GM23338 (cell line): ENCODE data around the gene MESD. TPM values are rescaled to one million over a fixed set of nuclear protein-coding genes. Genes with fewer than 3 reads are reported as not detected.

Experiments used
- ATAC-seq: fragments of 200-7000 bp; cut with Tn5 transposase; 3 replicates; pipeline ENCODE4 v1.9.1; 2020
- DNase-seq: peaks from one replicate; pipeline ENCODE4 v3.0.0-alpha.2; 2015; ENCODE audit warnings: low spot score
- H2AFZ ChIP-seq: fragments of 200-600 bp; sonication (generic); 2 replicates; pipeline ENCODE4 v1.8.0; 2016; ENCODE audit warnings: antibody characterized with exemption, mild to moderate bottlenecking, moderate library complexity
- H3F3A ChIP-seq: fragments of 200-600 bp; sonication (generic); replicated peaks from 2 replicates; pipeline ENCODE4 v1.8.0; 2017; ENCODE audit warnings: antibody characterized with exemption, mixed run types, low read depth
- H3K27ac ChIP-seq: fragments of 200-600 bp; sonication (generic); 2 replicates; pipeline ENCODE4 v1.6.1; 2016; ENCODE audit warnings: low read depth
- H3K27me3 ChIP-seq: fragments of 200-600 bp; sonication (generic); 2 replicates; pipeline ENCODE4 v1.8.0; 2016; ENCODE audit warnings: mild to moderate bottlenecking, mixed run types, moderate library complexity; ENCODE audit not compliant: insufficient read depth
- H3K36me3 ChIP-seq: fragments of 200-600 bp; sonication (generic); 2 replicates; pipeline ENCODE4 v1.8.0; 2016; ENCODE audit warnings: mild to moderate bottlenecking; ENCODE audit not compliant: insufficient read depth
- H3K4me1 ChIP-seq: fragments of 200-600 bp; sonication (generic); 2 replicates; pipeline ENCODE4 v1.8.0; 2016; ENCODE audit warnings: mild to moderate bottlenecking, moderate library complexity; ENCODE audit not compliant: insufficient read depth
- H3K4me2 ChIP-seq: fragments of 200-600 bp; sonication (generic); 2 replicates; pipeline ENCODE4 v1.7.1; 2017; ENCODE audit warnings: mixed run types
- H3K4me3 ChIP-seq: fragments of 200-600 bp; sonication (generic); 2 replicates; pipeline ENCODE4 v1.6.1; 2016; ENCODE audit warnings: mixed run types
- H3K79me2 ChIP-seq: fragments of 200-600 bp; sonication (generic); replicated peaks from 2 replicates; pipeline ENCODE4 v1.8.0; 2017; ENCODE audit warnings: mild to moderate bottlenecking; ENCODE audit not compliant: insufficient read depth
- H3K9me2 ChIP-seq: fragments of 200-600 bp; sonication (generic); 2 replicates; pipeline ENCODE4 v1.8.0; 2017; ENCODE audit not compliant: insufficient read depth
- H4K20me1 ChIP-seq: fragments of 200-600 bp; sonication (generic); replicated peaks from 2 replicates; pipeline ENCODE4 v1.8.0; 2017; ENCODE audit warnings: mild to moderate bottlenecking; ENCODE audit not compliant: insufficient read depth
- H3K27ac Mint-ChIP-seq: 2 replicates; pipeline ENCODE4 v1.8.0; 2020; ENCODE audit warnings: inconsistent platforms, mild to moderate bottlenecking, moderate library complexity, mixed read lengths
- H3K27me3 Mint-ChIP-seq: 3 replicates; pipeline ENCODE4 v1.8.0; 2022; ENCODE audit warnings: low read depth, mild to moderate bottlenecking, moderate library complexity, mixed read lengths, inconsistent platforms; ENCODE audit not compliant: insufficient read depth, poor library complexity
- H3K36me3 Mint-ChIP-seq: 3 replicates; pipeline ENCODE4 v1.8.0; 2021; ENCODE audit warnings: low read depth, mild to moderate bottlenecking, inconsistent platforms, moderate library complexity, mixed read lengths
- H3K4me1 Mint-ChIP-seq: 3 replicates; pipeline ENCODE4 v1.8.0; 2020; ENCODE audit warnings: mild to moderate bottlenecking, inconsistent platforms, mixed read lengths
- H3K4me3 Mint-ChIP-seq: 3 replicates; pipeline ENCODE4 v1.8.0; 2021; ENCODE audit warnings: moderate library complexity, mild to moderate bottlenecking, inconsistent platforms, mixed read lengths
- H3K9me3 Mint-ChIP-seq: 3 replicates; pipeline ENCODE4 v1.8.0; 2020; ENCODE audit warnings: moderate library complexity, mild to moderate bottlenecking, inconsistent platforms, mixed read lengths
- CREB1 ChIP-seq: fragments of 250-450 bp; sonication (Bioruptor Pico); IDR thresholded peaks from 2 replicates; pipeline ENCODE4 v1.5.0; 2020; ENCODE audit warnings: low read depth, mild to moderate bottlenecking, moderate library complexity
- EZH2 ChIP-seq: fragments of 200-600 bp; sonication (generic); IDR thresholded peaks from one replicate; pipeline ENCODE4 v1.8.0; 2017; ENCODE audit warnings: antibody characterized with exemption, mild to moderate bottlenecking, low read depth; ENCODE audit not compliant: unreplicated experiment
- EZH2phosphoT487 ChIP-seq: fragments of 200-600 bp; sonication (generic); IDR thresholded peaks from one replicate; pipeline ENCODE4 v1.8.1; 2018; ENCODE audit warnings: antibody characterized with exemption; ENCODE audit not compliant: unreplicated experiment
- JUNB ChIP-seq: IDR thresholded peaks from one replicate; pipeline ENCODE4 v1.6.1; 2016; ENCODE audit warnings: antibody characterized with exemption; ENCODE audit not compliant: unreplicated experiment
- NANOG ChIP-seq: IDR thresholded peaks from 2 replicates; pipeline ENCODE4 v1.6.1; 2016; ENCODE audit warnings: antibody characterized with exemption, borderline replicate concordance
- POLR2AphosphoS5 ChIP-seq: IDR thresholded peaks from 2 replicates; pipeline ENCODE4 v1.6.1; 2016; ENCODE audit warnings: antibody characterized with exemption, low read depth
- STAT1 ChIP-seq: IDR thresholded peaks from one replicate; pipeline ENCODE4 v1.6.1; 2016; ENCODE audit warnings: antibody characterized with exemption; ENCODE audit not compliant: unreplicated experiment
- ZNF331 ChIP-seq: fragments of 250-450 bp; sonication (Bioruptor Pico); IDR thresholded peaks from 2 replicates; pipeline ENCODE4 v1.5.0; 2020; ENCODE audit warnings: low read depth, mild to moderate bottlenecking, moderate library complexity
- polyA plus RNA-seq: library from polyadenylated mRNA; unstranded; fragments of >200 nt; fragmentation: Nextera tagmentation; extraction: Ambion mirVana; gene quantifications from 2 replicates; pipeline ENCODE4 v1.2.1, GENCODE V29; 2016
- total RNA-seq: library from RNA; depleted of rRNA; stranded (reverse); fragments of >200 nt; shearing (Covaris generic); gene quantifications from 2 replicates; pipeline ENCODE4 v1.2.3, GENCODE V29; 2014
- TF ChIP-seq, protein P1 (sequence below), 2 experiments: fragments of 200-600 bp in 1 of 2; sonication (generic) in 1 of 2; conservative IDR thresholded peaks; 2 replicates each; pipeline versions ENCODE4 v1.5.1 to v1.6.1; 2016 to 2017; ENCODE audit warnings: antibody characterized with exemption in 2 of 2, low read depth in 2 of 2, mild to moderate bottlenecking in 2 of 2, moderate library complexity in 1 of 2
- TF ChIP-seq, protein P2 (sequence below): IDR thresholded peaks from 2 replicates; pipeline ENCODE4 v1.6.1; 2016; ENCODE audit warnings: antibody characterized with exemption
- TF ChIP-seq, protein P3 (sequence below): fragments of 250-450 bp; sonication (Bioruptor Pico); IDR thresholded peaks from 2 replicates; pipeline ENCODE4 v1.5.0; 2020; ENCODE audit warnings: mild to moderate bottlenecking, moderate library complexity

The MESD gene
- total and polyA plus RNA-seq, 2 experiments from 2014 or later, result 25.6 to 52.7 TPM

DNA sequence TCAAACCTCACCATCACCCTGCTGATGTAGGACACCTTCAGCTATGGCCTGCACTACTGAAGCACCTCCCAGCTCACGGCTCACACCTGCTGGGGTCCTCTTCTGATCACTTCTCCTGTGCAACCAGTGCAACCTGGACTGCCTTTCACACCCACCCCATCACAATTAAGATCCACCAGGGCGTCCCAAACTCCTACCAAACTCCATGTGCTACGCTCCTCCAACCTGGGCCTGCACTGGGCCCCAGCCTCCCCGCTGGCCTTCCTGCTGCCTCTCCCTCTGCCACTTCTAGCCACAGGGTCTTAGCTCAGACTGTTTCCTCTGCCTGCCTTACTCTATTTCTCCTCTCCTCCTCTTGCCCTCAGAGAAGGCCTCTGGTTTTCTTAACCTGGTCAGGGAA, 12.8 kb downstream of the MESD start:
- H3K4me2 ChIP-seq, result no peak overlapping the region

More for the DNA sequence above, 12.8 kb downstream of the MESD start:
- H3K36me3 ChIP-seq, result peaks cover 12% of the 10 kb centered on the region
- peaks cover 39% of the 10 kb centered on the region for H3K36me3 Mint-ChIP-seq
- H3K9me2 ChIP-seq, result no peaks in the 10 kb centered on the region
- no peak overlapping the region for H3K4me3 ChIP-seq
- no peak overlapping the region; the same call in 2 of the 3 replicates for H3K4me3 Mint-ChIP-seq
- H3K9me3 Mint-ChIP-seq, result no peaks in the 10 kb centered on the region
- ATAC-seq, result no peak
- 0 out of 2 replicates have a peak overlapping the region, but pooled peaks have one; percentile 8 for H3K27ac Mint-ChIP-seq
- H3K4me1 Mint-ChIP-seq, result peaks cover 35% of the 10 kb centered on the region
- H3K27me3 Mint-ChIP-seq, result peaks cover 11% of the 10 kb centered on the region
- peaks cover 4% of the 10 kb centered on the region; the same call in 1 of the 2 replicates for H3K4me1 ChIP-seq
- H2AFZ ChIP-seq, result no peak overlapping the region
- no peak for DNase-seq
- peaks cover 57% of the 10 kb centered on the region for H3K79me2 ChIP-seq
- TF ChIP-seq, protein P1, sequence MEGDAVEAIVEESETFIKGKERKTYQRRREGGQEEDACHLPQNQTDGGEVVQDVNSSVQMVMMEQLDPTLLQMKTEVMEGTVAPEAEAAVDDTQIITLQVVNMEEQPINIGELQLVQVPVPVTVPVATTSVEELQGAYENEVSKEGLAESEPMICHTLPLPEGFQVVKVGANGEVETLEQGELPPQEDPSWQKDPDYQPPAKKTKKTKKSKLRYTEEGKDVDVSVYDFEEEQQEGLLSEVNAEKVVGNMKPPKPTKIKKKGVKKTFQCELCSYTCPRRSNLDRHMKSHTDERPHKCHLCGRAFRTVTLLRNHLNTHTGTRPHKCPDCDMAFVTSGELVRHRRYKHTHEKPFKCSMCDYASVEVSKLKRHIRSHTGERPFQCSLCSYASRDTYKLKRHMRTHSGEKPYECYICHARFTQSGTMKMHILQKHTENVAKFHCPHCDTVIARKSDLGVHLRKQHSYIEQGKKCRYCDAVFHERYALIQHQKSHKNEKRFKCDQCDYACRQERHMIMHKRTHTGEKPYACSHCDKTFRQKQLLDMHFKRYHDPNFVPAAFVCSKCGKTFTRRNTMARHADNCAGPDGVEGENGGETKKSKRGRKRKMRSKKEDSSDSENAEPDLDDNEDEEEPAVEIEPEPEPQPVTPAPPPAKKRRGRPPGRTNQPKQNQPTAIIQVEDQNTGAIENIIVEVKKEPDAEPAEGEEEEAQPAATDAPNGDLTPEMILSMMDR (conservative IDR thresholded peaks at IDR 0.05; ENCODE audit: low read depth in 2 of 2), result no peak
- no peak for TF ChIP-seq STAT1
- no peak for TF ChIP-seq EZH2
- no peak for TF ChIP-seq POLR2AphosphoS5
- TF ChIP-seq EZH2phosphoT487, result no peak
- TF ChIP-seq, protein P2, sequence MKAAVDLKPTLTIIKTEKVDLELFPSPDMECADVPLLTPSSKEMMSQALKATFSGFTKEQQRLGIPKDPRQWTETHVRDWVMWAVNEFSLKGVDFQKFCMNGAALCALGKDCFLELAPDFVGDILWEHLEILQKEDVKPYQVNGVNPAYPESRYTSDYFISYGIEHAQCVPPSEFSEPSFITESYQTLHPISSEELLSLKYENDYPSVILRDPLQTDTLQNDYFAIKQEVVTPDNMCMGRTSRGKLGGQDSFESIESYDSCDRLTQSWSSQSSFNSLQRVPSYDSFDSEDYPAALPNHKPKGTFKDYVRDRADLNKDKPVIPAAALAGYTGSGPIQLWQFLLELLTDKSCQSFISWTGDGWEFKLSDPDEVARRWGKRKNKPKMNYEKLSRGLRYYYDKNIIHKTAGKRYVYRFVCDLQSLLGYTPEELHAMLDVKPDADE, result no peak
- TF ChIP-seq JUNB, result no peak
- TF ChIP-seq NANOG, result no peak
- TF ChIP-seq, protein P3, sequence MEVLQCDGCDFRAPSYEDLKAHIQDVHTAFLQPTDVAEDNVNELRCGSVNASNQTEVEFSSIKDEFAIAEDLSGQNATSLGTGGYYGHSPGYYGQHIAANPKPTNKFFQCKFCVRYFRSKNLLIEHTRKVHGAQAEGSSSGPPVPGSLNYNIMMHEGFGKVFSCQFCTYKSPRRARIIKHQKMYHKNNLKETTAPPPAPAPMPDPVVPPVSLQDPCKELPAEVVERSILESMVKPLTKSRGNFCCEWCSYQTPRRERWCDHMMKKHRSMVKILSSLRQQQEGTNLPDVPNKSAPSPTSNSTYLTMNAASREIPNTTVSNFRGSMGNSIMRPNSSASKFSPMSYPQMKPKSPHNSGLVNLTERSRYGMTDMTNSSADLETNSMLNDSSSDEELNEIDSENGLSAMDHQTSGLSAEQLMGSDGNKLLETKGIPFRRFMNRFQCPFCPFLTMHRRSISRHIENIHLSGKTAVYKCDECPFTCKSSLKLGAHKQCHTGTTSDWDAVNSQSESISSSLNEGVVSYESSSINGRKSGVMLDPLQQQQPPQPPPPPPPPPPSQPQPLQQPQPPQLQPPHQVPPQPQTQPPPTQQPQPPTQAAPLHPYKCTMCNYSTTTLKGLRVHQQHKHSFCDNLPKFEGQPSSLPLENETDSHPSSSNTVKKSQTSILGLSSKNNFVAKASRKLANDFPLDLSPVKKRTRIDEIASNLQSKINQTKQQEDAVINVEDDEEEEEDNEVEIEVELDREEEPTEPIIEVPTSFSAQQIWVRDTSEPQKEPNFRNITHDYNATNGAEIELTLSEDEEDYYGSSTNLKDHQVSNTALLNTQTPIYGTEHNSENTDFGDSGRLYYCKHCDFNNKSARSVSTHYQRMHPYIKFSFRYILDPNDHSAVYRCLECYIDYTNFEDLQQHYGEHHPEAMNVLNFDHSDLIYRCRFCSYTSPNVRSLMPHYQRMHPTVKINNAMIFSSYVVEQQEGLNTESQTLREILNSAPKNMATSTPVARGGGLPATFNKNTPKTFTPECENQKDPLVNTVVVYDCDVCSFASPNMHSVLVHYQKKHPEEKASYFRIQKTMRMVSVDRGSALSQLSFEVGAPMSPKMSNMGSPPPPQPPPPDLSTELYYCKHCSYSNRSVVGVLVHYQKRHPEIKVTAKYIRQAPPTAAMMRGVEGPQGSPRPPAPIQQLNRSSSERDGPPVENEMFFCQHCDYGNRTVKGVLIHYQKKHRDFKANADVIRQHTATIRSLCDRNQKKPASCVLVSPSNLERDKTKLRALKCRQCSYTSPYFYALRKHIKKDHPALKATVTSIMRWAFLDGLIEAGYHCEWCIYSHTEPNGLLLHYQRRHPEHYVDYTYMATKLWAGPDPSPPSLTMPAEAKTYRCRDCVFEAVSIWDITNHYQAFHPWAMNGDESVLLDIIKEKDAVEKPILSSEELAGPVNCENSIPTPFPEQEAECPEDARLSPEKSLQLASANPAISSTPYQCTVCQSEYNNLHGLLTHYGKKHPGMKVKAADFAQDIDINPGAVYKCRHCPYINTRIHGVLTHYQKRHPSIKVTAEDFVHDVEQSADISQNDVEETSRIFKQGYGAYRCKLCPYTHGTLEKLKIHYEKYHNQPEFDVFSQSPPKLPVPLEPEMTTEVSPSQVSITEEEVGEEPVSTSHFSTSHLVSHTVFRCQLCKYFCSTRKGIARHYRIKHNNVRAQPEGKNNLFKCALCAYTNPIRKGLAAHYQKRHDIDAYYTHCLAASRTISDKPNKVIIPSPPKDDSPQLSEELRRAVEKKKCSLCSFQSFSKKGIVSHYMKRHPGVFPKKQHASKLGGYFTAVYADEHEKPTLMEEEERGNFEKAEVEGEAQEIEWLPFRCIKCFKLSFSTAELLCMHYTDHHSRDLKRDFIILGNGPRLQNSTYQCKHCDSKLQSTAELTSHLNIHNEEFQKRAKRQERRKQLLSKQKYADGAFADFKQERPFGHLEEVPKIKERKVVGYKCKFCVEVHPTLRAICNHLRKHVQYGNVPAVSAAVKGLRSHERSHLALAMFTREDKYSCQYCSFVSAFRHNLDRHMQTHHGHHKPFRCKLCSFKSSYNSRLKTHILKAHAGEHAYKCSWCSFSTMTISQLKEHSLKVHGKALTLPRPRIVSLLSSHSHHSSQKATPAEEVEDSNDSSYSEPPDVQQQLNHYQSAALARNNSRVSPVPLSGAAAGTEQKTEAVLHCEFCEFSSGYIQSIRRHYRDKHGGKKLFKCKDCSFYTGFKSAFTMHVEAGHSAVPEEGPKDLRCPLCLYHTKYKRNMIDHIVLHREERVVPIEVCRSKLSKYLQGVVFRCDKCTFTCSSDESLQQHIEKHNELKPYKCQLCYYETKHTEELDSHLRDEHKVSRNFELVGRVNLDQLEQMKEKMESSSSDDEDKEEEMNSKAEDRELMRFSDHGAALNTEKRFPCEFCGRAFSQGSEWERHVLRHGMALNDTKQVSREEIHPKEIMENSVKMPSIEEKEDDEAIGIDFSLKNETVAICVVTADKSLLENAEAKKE (CRISPR knock-in tag), result no peak
- TF ChIP-seq ZNF331 (CRISPR knock-in tag), result no peak
- no peak for TF ChIP-seq CREB1 (CRISPR knock-in tag)
- no peaks in the 10 kb centered on the region for H3F3A ChIP-seq
- H4K20me1 ChIP-seq, result peaks cover 15% of the 10 kb centered on the region; the same call in 1 of the 2 replicates
- H3K27me3 ChIP-seq, result no peaks in the 10 kb centered on the region
- no peak overlapping the region for H3K27ac ChIP-seq
